Measurements from ENCODE around the gene ZNF26. TPM values are rescaled to one million over a fixed set of nuclear protein-coding genes. Genes with fewer than 3 reads are reported as not detected.

The ZNF26 gene
- total RNA-seq, 2 donors from 2014 or later: 14.2 to 17.0 TPM

DNA sequence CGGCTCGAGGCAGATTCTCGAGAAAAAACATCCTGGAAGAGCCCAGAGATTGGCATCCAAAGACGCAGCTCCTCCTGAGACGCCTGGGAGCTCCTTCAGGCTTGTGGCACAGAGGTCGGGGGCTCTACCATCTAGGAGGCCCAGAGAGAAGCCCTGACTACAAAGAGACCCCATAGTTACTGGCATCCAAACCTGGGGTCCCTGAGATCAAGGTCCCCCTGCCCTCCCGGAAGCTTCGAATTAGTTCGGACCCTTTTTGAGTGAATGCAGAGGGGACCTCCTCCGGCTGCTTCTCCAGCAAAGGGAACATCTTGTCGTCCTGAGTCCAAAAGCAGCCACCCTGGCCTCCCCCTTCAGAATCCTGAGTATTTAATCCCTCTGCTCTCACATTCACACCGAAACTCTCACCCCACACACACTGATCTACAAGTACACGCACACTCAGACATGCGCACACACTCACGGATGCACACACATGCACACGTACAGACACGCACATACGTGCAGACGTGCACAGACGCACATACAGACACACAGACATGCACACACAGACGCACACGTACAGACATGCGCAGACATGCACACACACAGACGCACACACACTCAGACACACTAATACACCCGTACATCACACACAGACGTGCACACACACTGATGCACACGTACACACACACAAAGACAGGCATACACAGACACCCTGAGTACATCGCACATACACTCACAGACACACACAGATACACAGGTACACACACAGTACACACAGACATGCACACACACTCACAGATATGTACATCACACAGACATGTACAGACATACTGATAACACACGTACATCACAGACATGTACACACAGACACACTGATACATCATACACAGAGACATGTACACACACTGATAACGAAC is 36.0 kb upstream of the ZNF26 start:
- intact Hi-C loops (cut with DNase I): no loop called here
- Histone ChIP-seq H3K27ac (no peak overlapping the region), H3K27me3 (replicated peaks; ENCODE audit: insufficient read depth) (no peaks in the 10 kb centered on the region), H3K4me3 (no peak overlapping the region), H3K9me3 (no peaks in the 10 kb centered on the region), H3K36me3 (no peaks in the 10 kb centered on the region), H3K4me1 (replicated peaks) (no peaks in the 10 kb centered on the region)
- WGBS: 96% methylated on average over 30 of the region's 30 CpGs
- DNase-seq (ENCODE audit: low spot score): no peak
- no peak for TF ChIP-seq POLR2A (IDR thresholded peaks at IDR 0.05)
- TF ChIP-seq, protein P1, sequence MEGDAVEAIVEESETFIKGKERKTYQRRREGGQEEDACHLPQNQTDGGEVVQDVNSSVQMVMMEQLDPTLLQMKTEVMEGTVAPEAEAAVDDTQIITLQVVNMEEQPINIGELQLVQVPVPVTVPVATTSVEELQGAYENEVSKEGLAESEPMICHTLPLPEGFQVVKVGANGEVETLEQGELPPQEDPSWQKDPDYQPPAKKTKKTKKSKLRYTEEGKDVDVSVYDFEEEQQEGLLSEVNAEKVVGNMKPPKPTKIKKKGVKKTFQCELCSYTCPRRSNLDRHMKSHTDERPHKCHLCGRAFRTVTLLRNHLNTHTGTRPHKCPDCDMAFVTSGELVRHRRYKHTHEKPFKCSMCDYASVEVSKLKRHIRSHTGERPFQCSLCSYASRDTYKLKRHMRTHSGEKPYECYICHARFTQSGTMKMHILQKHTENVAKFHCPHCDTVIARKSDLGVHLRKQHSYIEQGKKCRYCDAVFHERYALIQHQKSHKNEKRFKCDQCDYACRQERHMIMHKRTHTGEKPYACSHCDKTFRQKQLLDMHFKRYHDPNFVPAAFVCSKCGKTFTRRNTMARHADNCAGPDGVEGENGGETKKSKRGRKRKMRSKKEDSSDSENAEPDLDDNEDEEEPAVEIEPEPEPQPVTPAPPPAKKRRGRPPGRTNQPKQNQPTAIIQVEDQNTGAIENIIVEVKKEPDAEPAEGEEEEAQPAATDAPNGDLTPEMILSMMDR (IDR thresholded peaks at IDR 0.05): no peak

GRCh38 chr12:132950844-132951535 is 35.2 kb upstream of the ZNF26 start:
- TF ChIP-seq, protein P1 (IDR thresholded peaks at IDR 0.05): no peak
- TF ChIP-seq POLR2AphosphoS5 (IDR thresholded peaks at IDR 0.05) (no peak), POLR2A (IDR thresholded peaks at IDR 0.05) (no peak)
- Histone ChIP-seq H3K27ac (no peak overlapping the region), H3K9me3 (no peaks in the 10 kb centered on the region), H3K4me1 (replicated peaks) (no peaks in the 10 kb centered on the region), H3K27me3 (replicated peaks; ENCODE audit: insufficient read depth) (no peaks in the 10 kb centered on the region), H3K36me3 (no peaks in the 10 kb centered on the region), H3K4me3 (no peak overlapping the region)
- intact Hi-C loops (cut with DNase I): no loop called here
- no peak for DNase-seq (ENCODE audit: low spot score)
- 97% methylated on average over 27 of the region's 27 CpGs for WGBS

DNA sequence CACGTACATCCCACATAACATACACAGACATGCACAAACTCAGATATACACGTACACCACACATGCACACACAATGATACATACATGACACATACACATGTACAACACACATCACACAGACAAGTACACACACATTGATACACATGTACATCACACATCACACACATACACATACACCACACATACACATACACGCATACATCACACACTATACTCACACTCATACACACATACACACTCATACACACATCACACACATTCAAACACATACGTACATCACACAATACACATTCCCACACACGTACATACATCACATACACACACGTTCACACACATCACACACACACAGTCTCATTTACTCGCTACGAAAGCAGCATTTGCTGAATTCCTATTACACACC is 34.5 kb upstream of the ZNF26 start:
- H3K27me3 ChIP-seq (replicated peaks; ENCODE audit: insufficient read depth): no peaks in the 10 kb centered on the region
- WGBS: 98% methylated on average over 8 of the region's 8 CpGs
- H3K4me3 ChIP-seq: no peak overlapping the region
- H3K4me1 ChIP-seq (replicated peaks): no peaks in the 10 kb centered on the region
- TF ChIP-seq POLR2AphosphoS5 (IDR thresholded peaks at IDR 0.05) (no peak), POLR2A (IDR thresholded peaks at IDR 0.05) (no peak)
- TF ChIP-seq, protein P1 (IDR thresholded peaks at IDR 0.05): no peak
- H3K27ac ChIP-seq: no peak overlapping the region
- H3K9me3 ChIP-seq: no peaks in the 10 kb centered on the region
- intact Hi-C loops (cut with DNase I): no loop called here
- no peak for DNase-seq (ENCODE audit: low spot score)
- no peaks in the 10 kb centered on the region for H3K36me3 ChIP-seq

DNA sequence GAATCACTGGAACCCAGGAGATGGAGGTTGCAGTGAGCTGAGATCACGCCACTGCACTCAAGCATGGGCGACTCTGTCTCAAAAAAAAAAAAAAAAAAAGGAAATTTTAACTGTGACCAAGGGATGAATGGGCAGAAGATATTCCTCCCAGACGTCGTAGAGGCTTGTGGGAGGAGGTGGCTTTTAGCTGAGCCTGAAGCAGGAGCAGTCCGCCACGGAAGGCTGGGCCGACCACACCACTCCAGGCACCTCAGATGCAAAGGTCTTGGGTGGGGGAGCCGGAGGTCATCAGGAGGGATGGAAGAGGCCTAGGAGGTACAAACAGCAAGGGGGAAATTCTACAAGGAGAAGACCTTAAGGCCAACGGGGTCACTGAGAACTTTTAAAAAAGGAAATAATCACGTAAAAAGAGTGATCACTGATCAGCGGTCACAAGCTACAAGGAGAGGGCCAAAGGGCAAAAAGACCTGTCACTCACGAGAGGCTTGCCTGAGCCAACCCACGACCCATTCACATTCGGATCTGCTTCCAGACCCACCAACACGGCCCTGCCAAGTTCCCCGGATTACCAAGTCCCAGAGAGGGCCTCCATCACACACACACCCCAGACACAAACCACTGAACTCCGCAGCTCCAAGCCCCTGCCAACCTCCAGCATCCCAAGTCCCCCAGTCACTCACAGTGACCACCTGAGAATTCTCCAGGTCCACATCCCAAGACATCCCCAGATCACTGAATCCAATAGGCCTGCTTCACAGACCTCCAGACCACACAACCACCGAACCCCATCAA is 33.6 kb upstream of the ZNF26 start:
- no peaks in the 10 kb centered on the region for H3K27me3 ChIP-seq (replicated peaks; ENCODE audit: insufficient read depth)
- H3K27ac ChIP-seq: no peak overlapping the region
- H3K4me1 ChIP-seq (replicated peaks): no peaks in the 10 kb centered on the region
- H3K36me3 ChIP-seq: no peaks in the 10 kb centered on the region
- WGBS: 96% methylated on average over 18 of the region's 18 CpGs
- intact Hi-C loops (cut with DNase I): no loop called here
- H3K9me3 ChIP-seq: no peaks in the 10 kb centered on the region
- no peak overlapping the region for H3K4me3 ChIP-seq
- TF ChIP-seq POLR2A (IDR thresholded peaks at IDR 0.05) (no peak), POLR2AphosphoS5 (IDR thresholded peaks at IDR 0.05) (no peak)
- TF ChIP-seq, protein P1 (IDR thresholded peaks at IDR 0.05): no peak
- DNase-seq (ENCODE audit: low spot score): no peak
